ENCODE measurements around the gene NOCT.
"Not testable (repeated sequence)": the region's sequence is repeated elsewhere in the genome, so short reads cannot be mapped to it uniquely, and the experiment has no call there.

DNA sequence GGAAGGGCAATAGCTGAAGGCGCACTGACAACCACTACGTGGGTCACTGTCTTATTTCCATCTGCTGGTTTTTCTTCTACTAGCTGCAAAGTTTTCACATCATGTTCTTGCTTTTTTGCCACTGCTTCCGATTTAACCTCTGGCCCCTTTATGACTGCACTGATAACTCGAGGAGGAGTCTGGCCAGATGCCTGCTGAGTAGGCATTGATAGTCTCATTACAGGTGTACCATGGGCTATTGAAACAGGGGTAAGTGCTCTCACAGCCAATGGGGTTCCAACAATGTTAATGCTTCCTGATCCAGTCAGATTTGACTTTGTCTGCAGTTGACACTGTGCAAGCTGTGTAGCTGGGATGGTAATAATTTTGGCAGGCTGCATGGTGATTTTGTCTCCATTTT lies 43.4 kb downstream of the NOCT start:
- TF ChIP-seq, protein P1, sequence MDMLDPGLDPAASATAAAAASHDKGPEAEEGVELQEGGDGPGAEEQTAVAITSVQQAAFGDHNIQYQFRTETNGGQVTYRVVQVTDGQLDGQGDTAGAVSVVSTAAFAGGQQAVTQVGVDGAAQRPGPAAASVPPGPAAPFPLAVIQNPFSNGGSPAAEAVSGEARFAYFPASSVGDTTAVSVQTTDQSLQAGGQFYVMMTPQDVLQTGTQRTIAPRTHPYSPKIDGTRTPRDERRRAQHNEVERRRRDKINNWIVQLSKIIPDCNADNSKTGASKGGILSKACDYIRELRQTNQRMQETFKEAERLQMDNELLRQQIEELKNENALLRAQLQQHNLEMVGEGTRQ (CRISPR knock-in tag; IDR thresholded peaks at IDR 0.05) = not testable (repeated sequence)
- not testable (repeated sequence) for TF ChIP-seq MXD4 (CRISPR knock-in tag; IDR thresholded peaks at IDR 0.05; ENCODE audit: borderline replicate concordance); CTCF (IDR thresholded peaks at IDR 0.05); TEAD4 (CRISPR knock-in tag; IDR thresholded peaks at IDR 0.05); ATF3 (CRISPR knock-in tag; conservative IDR thresholded peaks at IDR 0.05); FOXJ3 (CRISPR knock-in tag; IDR thresholded peaks at IDR 0.05; ENCODE audit: borderline replicate concordance); ETV6 (CRISPR knock-in tag; IDR thresholded peaks at IDR 0.05); ZNF317 (CRISPR knock-in tag; IDR thresholded peaks at IDR 0.05; ENCODE audit: borderline replicate concordance, low read depth); FOXP1 (CRISPR knock-in tag; IDR thresholded peaks at IDR 0.05; ENCODE audit: borderline replicate concordance)
- TF ChIP-seq, protein P2, sequence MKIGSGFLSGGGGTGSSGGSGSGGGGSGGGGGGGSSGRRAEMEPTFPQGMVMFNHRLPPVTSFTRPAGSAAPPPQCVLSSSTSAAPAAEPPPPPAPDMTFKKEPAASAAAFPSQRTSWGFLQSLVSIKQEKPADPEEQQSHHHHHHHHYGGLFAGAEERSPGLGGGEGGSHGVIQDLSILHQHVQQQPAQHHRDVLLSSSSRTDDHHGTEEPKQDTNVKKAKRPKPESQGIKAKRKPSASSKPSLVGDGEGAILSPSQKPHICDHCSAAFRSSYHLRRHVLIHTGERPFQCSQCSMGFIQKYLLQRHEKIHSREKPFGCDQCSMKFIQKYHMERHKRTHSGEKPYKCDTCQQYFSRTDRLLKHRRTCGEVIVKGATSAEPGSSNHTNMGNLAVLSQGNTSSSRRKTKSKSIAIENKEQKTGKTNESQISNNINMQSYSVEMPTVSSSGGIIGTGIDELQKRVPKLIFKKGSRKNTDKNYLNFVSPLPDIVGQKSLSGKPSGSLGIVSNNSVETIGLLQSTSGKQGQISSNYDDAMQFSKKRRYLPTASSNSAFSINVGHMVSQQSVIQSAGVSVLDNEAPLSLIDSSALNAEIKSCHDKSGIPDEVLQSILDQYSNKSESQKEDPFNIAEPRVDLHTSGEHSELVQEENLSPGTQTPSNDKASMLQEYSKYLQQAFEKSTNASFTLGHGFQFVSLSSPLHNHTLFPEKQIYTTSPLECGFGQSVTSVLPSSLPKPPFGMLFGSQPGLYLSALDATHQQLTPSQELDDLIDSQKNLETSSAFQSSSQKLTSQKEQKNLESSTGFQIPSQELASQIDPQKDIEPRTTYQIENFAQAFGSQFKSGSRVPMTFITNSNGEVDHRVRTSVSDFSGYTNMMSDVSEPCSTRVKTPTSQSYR (CRISPR knock-in tag; IDR thresholded peaks at IDR 0.05) = not testable (repeated sequence)
